Psoas muscle (tissue), 8 donors: ENCODE data around the gene PMF1. TPM values are rescaled to one million over a fixed set of nuclear protein-coding genes. Genes with fewer than 3 reads are reported as not detected.

ENCODE experiments used
- ATAC-seq, 4 donors: fragments of 200-7000 bp; cut with Tn5 transposase; one replicate each; pipeline ENCODE4 v1.9.1; 2020; ENCODE audit warnings: moderate library complexity in 3 of 4, mild to moderate bottlenecking in 2 of 4
- DNase-seq, 2 donors: peaks; one replicate each; pipeline ENCODE4 v3.0.0-alpha.2; 2020
- H3K27ac ChIP-seq: fragments of 200-600 bp; one replicate; pipeline ENCODE4 v1.8.0; 2022
- H3K27me3 ChIP-seq, 3 donors: fragments of 200-600 bp in 1 of 3; one replicate each; pipeline versions ENCODE4 v1.6.1 to v1.8.0; 2013 to 2022; ENCODE audit warnings: low read length in 2 of 3, mild to moderate bottlenecking in 2 of 3, moderate library complexity in 1 of 3; ENCODE audit not compliant: insufficient read depth in 3 of 3
- H3K36me3 ChIP-seq, 2 donors: fragments of 200-600 bp in 1 of 2; one replicate each; pipeline versions ENCODE4 v1.6.1 to v1.8.0; 2013 to 2022; ENCODE audit warnings: low read depth in 1 of 2, mild to moderate bottlenecking in 1 of 2, moderate library complexity in 1 of 2; ENCODE audit not compliant: insufficient read depth in 1 of 2
- H3K4me1 ChIP-seq: fragments of 200-600 bp; one replicate; pipeline ENCODE4 v1.8.0; 2022
- H3K4me3 ChIP-seq: fragments of 200-600 bp; one replicate; pipeline ENCODE4 v1.8.0; 2022; ENCODE audit warnings: mild to moderate bottlenecking
- H3K9me3 ChIP-seq: fragments of 200-600 bp; one replicate; pipeline ENCODE4 v1.8.0; 2022
- WGBS, 3 donors: extraction: QIAGEN DNeasy Blood & Tissue Kit; methylation state at CpG; one replicate each; pipeline versions ENCODE4 v1.1.6 to v1.1.7; 2013; 5-methylcytosine and 5-hydroxymethylcytosine counted together
- intact Hi-C, 2 donors: fragments of 100-400 bp; cut with DNase I; formaldehyde crosslinking; loops; one replicate each; pipeline versions ENCODE4 v1.11.0 to v1.14.2; 2022
- polyA plus RNA-seq, 3 donors: library from polyadenylated mRNA; stranded (reverse); fragments of 200-250 nt; gene quantifications; one replicate each; pipeline ENCODE4 v1.2.3, GENCODE V29; 2013
- total RNA-seq, 4 donors: library from RNA; stranded (reverse); fragmentation: NEBNext Ultra II Directional in 2 of 4; extraction: Animal tissue kit (Norgen Biotek cat#: 25700) in 2 of 4; gene quantifications; one replicate each; pipeline versions ENCODE4 v1.2.1 to v1.2.4, GENCODE V29; 2021 to 2023
- TF ChIP-seq, protein P1 (sequence below): fragments of 200-600 bp; IDR thresholded peaks from one replicate; pipeline ENCODE4 v1.8.0; 2022; ENCODE audit warnings: antibody characterized with exemption
- donor health status: healthy with polysubstance abuse.
- donor health status: DM: no; HTN: no; CAD: no; lungs with moderate emphysema.
- donor health status: Bipolar disorder and iron deficiency.
- donor health status: healthy.
- donor health status: DM: yes; HTN: yes; CAD: no.
- donor health status: DM: no; HTN: no; CAD: no.
- donor health status: DM: no; HTN: no; CAD: no.
- donor health status: DM: yes; HTN: yes; CAD: no.

PMF1 gene
- total and polyA plus RNA-seq, 7 donors = 47.9 to 93.4 (median 72.1) TPM

DNA sequence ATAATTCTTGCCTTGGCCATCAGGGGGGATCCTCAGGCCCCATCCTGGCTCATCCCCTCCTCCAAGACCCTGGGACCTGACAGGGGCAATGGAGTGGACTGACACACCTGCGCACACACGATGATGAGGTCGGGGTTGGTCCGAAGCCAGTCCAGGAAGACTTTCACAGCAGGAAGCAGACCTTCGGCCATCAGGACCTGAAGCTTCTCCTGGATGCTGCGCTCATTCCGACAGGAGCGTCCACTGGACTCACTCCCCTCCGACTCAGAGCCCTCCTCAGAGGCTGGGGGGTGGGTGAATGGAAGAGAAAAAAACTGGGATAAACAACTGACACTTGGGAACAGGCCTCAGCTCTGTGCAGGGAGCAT, 50.5 kb downstream of the PMF1 start:
- DNase-seq = peak in 1 of 2 donors; percentile 15
- H3K36me3 ChIP-seq = peaks cover 27 to 98% of the 10 kb centered on the region in 2 donors
- TF ChIP-seq, protein P1, sequence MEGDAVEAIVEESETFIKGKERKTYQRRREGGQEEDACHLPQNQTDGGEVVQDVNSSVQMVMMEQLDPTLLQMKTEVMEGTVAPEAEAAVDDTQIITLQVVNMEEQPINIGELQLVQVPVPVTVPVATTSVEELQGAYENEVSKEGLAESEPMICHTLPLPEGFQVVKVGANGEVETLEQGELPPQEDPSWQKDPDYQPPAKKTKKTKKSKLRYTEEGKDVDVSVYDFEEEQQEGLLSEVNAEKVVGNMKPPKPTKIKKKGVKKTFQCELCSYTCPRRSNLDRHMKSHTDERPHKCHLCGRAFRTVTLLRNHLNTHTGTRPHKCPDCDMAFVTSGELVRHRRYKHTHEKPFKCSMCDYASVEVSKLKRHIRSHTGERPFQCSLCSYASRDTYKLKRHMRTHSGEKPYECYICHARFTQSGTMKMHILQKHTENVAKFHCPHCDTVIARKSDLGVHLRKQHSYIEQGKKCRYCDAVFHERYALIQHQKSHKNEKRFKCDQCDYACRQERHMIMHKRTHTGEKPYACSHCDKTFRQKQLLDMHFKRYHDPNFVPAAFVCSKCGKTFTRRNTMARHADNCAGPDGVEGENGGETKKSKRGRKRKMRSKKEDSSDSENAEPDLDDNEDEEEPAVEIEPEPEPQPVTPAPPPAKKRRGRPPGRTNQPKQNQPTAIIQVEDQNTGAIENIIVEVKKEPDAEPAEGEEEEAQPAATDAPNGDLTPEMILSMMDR = no peak

DNA sequence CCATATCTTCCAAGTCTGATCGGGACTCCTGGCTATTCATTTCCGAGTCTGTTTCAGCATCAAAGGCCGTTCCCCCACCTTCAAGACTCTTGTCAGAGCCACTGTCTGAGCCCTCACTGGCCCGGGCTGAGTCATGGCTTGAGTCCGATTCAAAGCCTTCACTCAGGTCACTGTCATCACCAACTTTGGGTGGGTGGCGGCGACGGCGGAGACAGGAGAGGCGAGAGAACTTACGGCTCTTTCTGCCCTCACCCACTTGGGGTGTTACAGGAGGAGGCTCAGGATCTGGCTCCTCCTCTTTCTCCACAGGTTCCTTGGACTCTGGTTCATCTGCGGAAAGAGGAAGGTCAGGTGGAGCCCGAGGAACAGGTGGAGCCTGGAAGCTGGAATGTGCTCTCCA, 53.2 kb downstream of the PMF1 start:
- DNase-seq (no peak), ATAC-seq (peak in 1 of 4 donors; percentile 25)
- Histone ChIP-seq H3K27me3 (no peaks in the 10 kb centered on the region), H3K36me3 (peaks cover 18 to 98% of the 10 kb centered on the region in 2 donors), H3K9me3 (no peaks in the 10 kb centered on the region), H3K4me1 (no peaks in the 10 kb centered on the region), H3K27ac (no peak overlapping the region), H3K4me3 (no peak overlapping the region)
- TF ChIP-seq, protein P1 = no peak
- WGBS, 3 donors = 87 to 93% (median 90%) methylated on average over 13 of the region's 13 CpGs
- intact Hi-C loops = loop anchor here in 1 of 2 donors (5.0 kb wide), 1 partner anchor 51 kb away; no protein-coding TSS in a partner anchor

More for the DNA sequence above, 50.5 kb downstream of the PMF1 start:
- Histone ChIP-seq H3K4me1 (no peaks in the 10 kb centered on the region), H3K9me3 (no peaks in the 10 kb centered on the region), H3K4me3 (no peak overlapping the region), H3K27me3 (no peaks in the 10 kb centered on the region), H3K27ac (no peak overlapping the region)
- intact Hi-C loops = no loop called here
- 82 to 87% (median 86%) methylated on average over 9 of the region's 9 CpGs for WGBS, 3 donors
- no peak for ATAC-seq

DNA sequence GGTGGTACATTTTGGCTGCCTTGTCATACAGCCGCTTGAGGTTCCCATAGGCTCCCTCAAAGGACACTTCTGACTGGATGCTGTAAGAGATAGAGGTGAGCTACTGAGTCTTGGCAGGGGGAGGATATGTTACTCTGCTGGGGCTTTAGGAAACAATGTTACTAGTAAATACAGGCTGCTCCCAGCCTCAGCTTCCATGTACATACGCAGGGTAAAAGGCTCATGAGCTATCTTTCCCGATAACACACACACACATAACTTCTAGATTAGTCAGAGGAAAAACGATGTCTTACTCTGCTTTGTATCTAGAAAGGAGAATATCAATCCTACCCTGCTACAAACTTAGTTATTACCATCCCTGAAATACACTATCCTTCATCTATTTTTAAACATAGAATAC, 55.5 kb downstream of the PMF1 start:
- Histone ChIP-seq H3K27me3 (no peaks in the 10 kb centered on the region), H3K4me1 (no peaks in the 10 kb centered on the region), H3K36me3 (peaks cover 24 to 98% of the 10 kb centered on the region in 2 donors), H3K4me3 (no peak overlapping the region), H3K9me3 (no peaks in the 10 kb centered on the region), H3K27ac (no peak overlapping the region)
- no peak for ATAC-seq
- TF ChIP-seq, protein P1 = no peak
- no peak for DNase-seq
- WGBS, 3 donors = 87 to 92% (median 88%) methylated on average over 4 of the region's 4 CpGs
- intact Hi-C loops = loop anchor here in 1 of 2 donors (5.0 kb wide), 1 partner anchor 49 kb away; no protein-coding TSS in a partner anchor

DNA sequence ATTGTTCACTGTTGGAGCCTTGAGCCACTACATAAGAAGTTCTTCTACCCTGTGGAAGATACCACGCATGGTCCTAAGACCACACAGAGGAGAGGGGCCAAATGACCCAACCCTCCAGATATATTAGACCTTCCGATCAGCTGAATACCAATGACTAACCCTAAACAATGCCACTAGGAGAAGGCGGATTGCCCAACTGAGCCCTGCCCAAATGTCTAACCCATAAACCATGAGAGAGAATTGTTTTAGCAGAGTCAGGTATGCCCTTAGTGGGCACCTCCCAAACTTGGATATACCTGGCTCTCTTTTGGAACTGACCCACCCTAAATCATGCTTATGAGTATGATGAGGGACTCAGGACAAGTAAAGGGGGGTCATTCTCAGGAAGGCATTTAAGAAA, 57.5 kb downstream of the PMF1 start:
- 95 to 98% (median 97%) methylated on average over 3 of the region's 3 CpGs for WGBS, 3 donors

More for the DNA sequence above, 57.5 kb downstream of the PMF1 start:
- no peak for ATAC-seq
- TF ChIP-seq, protein P1 = no peak
- H3K4me1 ChIP-seq = no peaks in the 10 kb centered on the region
- intact Hi-C loops = no loop called here
- DNase-seq = no peak
- H3K27me3 ChIP-seq = no peaks in the 10 kb centered on the region
- H3K27ac ChIP-seq = no peak overlapping the region
- H3K36me3 ChIP-seq = peaks cover 31 to 100% of the 10 kb centered on the region in 2 donors
- H3K9me3 ChIP-seq = no peaks in the 10 kb centered on the region
- H3K4me3 ChIP-seq = no peak overlapping the region
